Neural cell (in vitro differentiated cells): ENCODE results near the gene HMX1.

Experiments
- CTCF ChIP-seq: fragments of 450-650 bp; IDR thresholded peaks from 2 replicates; pipeline ENCODE4 v1.5.1; 2014; ENCODE audit warnings: antibody characterized with exemption, mild to moderate bottlenecking, moderate library complexity; ENCODE audit not compliant: poor library complexity, severe bottlenecking
- EP300 ChIP-seq: fragments of 450-650 bp; conservative IDR thresholded peaks from 2 replicates; pipeline ENCODE4 v1.6.1; 2014; ENCODE audit warnings: antibody characterized with exemption, mild to moderate bottlenecking, moderate library complexity; ENCODE audit not compliant: poor library complexity, severe bottlenecking
- EZH2 ChIP-seq: fragments of 200-600, 300-800 bp; shearing (Covaris generic), sonication (generic); IDR thresholded peaks from 2 replicates; pipeline ENCODE4 v1.6.1; 2014; ENCODE audit warnings: antibody characterized with exemption, low read length, borderline replicate concordance, mild to moderate bottlenecking; ENCODE audit not compliant: insufficient read depth, poor library complexity, severe bottlenecking
- SMC3 ChIP-seq: fragments of 450-650 bp; conservative IDR thresholded peaks from 2 replicates; pipeline ENCODE4 v1.6.1; 2014; ENCODE audit warnings: antibody characterized with exemption, mild to moderate bottlenecking, moderate library complexity; ENCODE audit not compliant: poor library complexity
- TAF1 ChIP-seq: IDR thresholded peaks from 2 replicates; pipeline ENCODE4 v1.6.1; 2012; ENCODE audit warnings: low read depth

GRCh38 chr4:8874896-8875680, 3.4 kb upstream of the HMX1 start:
- TF ChIP-seq CTCF = no peak
- TF ChIP-seq EZH2 = no peak
- no peak for TF ChIP-seq TAF1
- TF ChIP-seq EP300 = no peak
- no peak for TF ChIP-seq SMC3
